Measurements from ENCODE around the gene HADH.
"Not testable (repeated sequence)": the region's sequence is repeated elsewhere in the genome, so short reads cannot be mapped to it uniquely, and the experiment has no call there.

The HADH gene

DNA sequence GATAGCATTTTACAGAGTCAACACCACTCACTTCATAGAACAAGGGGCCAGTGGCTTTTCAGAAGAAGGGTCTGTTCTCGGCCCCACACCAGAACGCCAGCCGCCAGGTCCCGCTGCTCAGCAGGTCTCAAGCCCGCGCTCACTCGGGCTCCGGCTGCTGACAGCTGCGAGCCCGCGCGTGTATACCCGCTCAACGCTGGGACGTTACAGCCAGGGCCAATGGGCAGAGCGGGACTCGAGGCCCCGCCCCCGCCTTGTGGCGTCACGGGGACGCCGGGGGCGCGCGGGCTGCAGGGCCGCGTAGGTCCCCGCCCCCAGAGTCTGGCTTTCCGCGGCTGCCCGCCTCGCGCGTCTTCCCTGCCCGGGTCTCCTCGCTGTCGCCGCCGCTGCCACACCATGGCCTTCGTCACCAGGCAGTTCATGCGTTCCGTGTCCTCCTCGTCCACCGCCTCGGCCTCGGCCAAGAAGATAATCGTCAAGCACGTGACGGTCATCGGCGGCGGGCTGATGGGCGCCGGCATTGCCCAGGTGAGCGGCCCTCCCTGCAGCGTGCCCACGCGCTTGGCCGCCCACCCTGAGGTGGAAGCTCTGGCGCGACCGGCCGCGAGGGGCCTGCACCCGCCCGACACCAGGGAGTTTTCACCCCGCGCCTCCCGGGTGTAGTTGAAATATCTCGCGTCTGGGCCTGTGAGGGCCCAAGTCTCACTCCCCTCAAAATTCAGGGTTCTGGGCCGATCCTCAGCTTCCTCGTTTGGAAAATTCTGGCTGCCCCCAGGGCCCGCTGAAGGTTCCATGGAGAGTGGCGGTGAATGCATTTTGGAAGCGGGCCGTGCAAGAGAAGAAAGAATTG is at the start of gene HADH:
TSS of gene HADH (plus strand) at position 353 of the 850 bp plus-strand sequence. CDS start at position 397, 44 bp downstream.
- peak within 1 kb of the TSS; percentile 76 for H3K4me3 ChIP-seq (ENCODE audit: control insufficient read depth, low read depth, low read length)
- TF ChIP-seq, protein P1, sequence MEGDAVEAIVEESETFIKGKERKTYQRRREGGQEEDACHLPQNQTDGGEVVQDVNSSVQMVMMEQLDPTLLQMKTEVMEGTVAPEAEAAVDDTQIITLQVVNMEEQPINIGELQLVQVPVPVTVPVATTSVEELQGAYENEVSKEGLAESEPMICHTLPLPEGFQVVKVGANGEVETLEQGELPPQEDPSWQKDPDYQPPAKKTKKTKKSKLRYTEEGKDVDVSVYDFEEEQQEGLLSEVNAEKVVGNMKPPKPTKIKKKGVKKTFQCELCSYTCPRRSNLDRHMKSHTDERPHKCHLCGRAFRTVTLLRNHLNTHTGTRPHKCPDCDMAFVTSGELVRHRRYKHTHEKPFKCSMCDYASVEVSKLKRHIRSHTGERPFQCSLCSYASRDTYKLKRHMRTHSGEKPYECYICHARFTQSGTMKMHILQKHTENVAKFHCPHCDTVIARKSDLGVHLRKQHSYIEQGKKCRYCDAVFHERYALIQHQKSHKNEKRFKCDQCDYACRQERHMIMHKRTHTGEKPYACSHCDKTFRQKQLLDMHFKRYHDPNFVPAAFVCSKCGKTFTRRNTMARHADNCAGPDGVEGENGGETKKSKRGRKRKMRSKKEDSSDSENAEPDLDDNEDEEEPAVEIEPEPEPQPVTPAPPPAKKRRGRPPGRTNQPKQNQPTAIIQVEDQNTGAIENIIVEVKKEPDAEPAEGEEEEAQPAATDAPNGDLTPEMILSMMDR (IDR thresholded peaks at IDR 0.05; ENCODE audit: control insufficient read depth, insufficient read depth, low read depth, low read length, missing control alignments): no peak
- peak; percentile 39 for DNase-seq (ENCODE audit: low read depth)

DNA sequence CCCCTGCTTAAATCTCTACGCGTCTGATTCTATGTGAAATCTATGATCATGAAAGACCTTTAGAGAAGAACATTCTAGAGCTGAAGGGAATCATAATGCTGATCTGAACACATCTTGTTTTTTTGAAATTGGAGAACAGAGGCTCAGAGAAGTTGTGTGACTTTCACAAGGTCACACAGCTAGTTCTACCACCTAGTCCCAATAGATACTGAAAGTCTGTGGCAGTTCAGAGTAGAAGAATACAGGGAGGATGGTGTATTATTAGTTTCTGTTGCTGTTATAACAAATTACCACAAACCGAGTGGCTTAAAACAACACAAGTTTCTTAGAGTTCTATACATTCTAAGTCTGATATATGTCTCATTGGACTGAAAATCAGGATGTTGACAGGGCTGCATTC is 43.9 kb upstream of the HADH start:
- DNase-seq (ENCODE audit: low read depth): no peak
- H3K4me3 ChIP-seq (ENCODE audit: control insufficient read depth, low read depth, low read length): no peak overlapping the region
- TF ChIP-seq, protein P1 (IDR thresholded peaks at IDR 0.05; ENCODE audit: control insufficient read depth, insufficient read depth, low read depth, low read length, missing control alignments): no peak

DNA sequence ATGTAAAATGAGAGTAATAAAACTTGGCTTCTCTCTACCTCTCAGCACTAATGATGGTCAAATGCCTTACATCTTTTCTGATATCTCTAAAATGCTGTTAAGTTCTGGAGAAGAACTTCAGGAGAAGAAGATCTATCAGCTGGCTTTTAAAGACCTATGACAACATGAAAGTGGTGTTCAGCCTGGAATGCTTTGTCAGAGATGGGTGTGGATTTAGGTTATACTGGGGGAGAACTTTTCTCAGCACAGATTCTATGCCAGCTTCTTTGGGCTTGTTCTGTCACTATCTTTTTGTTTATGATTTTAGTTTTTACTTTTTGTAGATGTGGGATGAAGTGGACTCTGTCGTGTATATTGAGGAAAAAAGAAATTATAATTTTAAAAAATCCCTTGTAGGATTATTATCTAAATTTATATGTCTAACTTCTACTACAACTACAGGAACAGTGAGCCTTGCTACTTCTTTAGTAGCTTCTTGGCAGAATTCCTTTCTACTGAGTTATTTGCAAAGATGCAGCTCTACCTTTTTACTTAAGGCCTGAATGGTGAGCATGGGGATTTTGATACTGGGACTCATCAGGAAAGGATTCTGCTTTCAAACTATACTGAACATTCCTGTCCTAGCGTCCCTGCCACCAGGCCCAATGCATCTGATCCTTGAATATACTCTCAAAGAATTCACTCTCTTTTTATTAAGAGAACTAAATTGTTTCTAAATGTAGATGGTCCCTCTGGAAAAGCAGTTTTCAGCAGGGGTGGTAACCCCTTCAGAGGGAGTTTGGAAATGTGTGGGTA is 38.7 kb upstream of the HADH start:
- no peak for DNase-seq (ENCODE audit: low read depth)
- TF ChIP-seq, protein P1 (IDR thresholded peaks at IDR 0.05; ENCODE audit: control insufficient read depth, insufficient read depth, low read depth, low read length, missing control alignments): no peak
- H3K4me3 ChIP-seq (ENCODE audit: control insufficient read depth, low read depth, low read length): no peak overlapping the region

DNA sequence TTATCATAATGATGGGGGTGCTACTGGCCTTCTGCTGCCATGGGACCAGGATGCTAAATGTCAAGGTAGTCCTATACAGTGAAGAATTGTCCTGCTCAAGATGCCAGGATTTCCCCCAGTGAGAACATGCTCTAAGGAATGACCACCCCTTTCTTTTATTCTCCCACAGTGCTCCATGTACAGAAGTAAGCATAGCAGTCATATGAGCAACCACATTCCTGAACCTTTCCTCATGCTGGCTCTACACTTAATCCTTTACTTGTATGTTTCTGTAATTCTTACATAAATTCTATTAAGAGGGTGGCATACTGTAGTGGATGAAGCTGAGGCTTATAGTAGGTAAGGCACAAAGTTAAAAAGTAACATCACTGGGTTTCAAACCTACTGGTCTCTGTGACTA is 38.1 kb upstream of the HADH start:
- TF ChIP-seq, protein P1 (IDR thresholded peaks at IDR 0.05; ENCODE audit: control insufficient read depth, insufficient read depth, low read depth, low read length, missing control alignments): no peak
- DNase-seq (ENCODE audit: low read depth): peak; percentile 49
- H3K4me3 ChIP-seq (ENCODE audit: control insufficient read depth, low read depth, low read length): no peak overlapping the region

DNA sequence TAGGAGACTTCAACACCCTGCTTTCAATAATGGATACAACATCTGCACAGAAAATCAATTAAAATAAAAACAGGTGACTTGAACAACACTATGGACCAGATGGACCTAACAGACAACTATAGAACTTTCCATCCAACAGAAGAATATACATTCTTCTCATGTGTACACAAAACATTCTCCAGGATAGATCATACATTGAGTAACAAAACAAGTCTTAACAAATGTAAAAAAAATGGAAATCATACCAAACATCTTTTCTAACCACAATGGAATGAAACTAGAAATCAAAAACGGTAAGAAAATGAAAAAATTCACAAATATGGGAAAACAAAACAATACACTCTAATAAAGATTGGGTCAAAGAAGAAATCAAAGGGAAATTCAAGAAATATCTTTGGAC is 33.7 kb upstream of the HADH start:
- DNase-seq (ENCODE audit: low read depth): no peak
- TF ChIP-seq, protein P1 (IDR thresholded peaks at IDR 0.05; ENCODE audit: control insufficient read depth, insufficient read depth, low read depth, low read length, missing control alignments): no peak
- no peak overlapping the region for H3K4me3 ChIP-seq (ENCODE audit: control insufficient read depth, low read depth, low read length)

DNA sequence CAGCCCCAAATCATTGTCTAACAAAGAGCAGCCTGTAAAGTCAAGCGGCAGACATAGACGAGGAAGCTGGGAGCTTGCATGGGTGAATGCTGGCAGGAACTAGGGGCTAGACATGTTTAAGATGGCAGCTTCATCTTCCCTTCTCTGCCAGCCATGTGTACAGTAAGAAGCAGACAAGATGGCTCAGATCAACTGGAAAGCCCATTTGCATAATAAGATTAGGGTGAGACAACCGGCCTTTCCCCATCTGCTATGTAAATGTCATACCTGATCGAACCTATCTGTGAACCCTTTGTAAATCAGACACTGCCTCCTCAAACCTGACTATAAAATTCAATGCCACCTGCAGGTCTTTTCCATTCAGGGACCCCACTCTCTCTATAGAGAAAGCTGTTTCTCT is 22.8 kb upstream of the HADH start:
- DNase-seq (ENCODE audit: low read depth): no peak
- TF ChIP-seq, protein P1 (IDR thresholded peaks at IDR 0.05; ENCODE audit: control insufficient read depth, insufficient read depth, low read depth, low read length, missing control alignments): no peak
- no peak overlapping the region for H3K4me3 ChIP-seq (ENCODE audit: control insufficient read depth, low read depth, low read length)

DNA sequence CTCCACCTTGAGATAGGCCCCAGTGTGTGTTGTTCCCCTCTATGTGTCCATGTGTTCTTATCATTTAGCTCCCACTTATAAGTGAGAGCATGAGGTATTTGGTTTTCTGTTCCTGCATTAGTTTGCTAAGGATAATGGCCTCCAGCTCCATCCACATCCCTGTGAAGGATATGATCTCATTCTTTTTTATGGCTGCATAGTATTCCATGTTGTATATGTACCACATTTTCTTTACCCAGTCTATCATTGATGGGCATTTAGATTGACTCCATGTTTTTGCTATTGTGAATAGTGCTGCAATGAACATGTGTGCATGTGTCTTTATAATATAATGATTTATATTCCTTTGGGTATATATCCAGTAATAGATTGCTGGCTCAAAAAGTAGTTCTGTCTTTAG is 22.2 kb upstream of the HADH start:
- not testable (repeated sequence) for DNase-seq (ENCODE audit: low read depth); H3K4me3 ChIP-seq (ENCODE audit: control insufficient read depth, low read depth, low read length)

DNA sequence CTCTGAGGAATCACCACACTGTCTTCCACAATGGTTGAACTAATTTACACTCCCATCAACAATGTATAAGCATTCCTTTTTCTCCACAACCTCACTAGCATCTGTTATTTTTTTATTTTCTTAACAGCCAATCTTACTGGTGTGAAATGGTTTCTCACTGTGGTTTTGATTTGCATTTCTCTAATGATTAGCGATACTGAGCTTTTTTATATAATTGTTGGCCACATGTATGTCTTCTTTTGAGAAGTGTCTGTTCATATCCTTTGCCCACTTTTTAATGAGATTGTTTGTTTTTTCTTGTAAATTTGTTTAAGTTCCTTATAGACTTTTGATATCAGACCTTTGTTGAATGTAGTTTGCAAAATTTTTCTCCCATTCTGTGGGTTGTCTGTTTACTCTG is 21.8 kb upstream of the HADH start:
- DNase-seq (ENCODE audit: low read depth); H3K4me3 ChIP-seq (ENCODE audit: control insufficient read depth, low read depth, low read length): not testable (repeated sequence)

All from AG09309 (cell line).